Adipose tissue (tissue), 3 donors: Measurements from ENCODE around the gene PTMA. TPM values are rescaled to one million over a fixed set of nuclear protein-coding genes. Genes with fewer than 3 reads are reported as not detected.

Source experiments
- H3K27ac ChIP-seq: one replicate; pipeline ENCODE4 v1.5.1; 2013; ENCODE audit warnings: low read depth, low read length
- WGBS, 3 donors: extraction: QIAGEN DNeasy Blood & Tissue Kit; methylation state at CpG; one replicate each; pipeline ENCODE4 v1.1.7; 2013; 5-methylcytosine and 5-hydroxymethylcytosine counted together
- polyA plus RNA-seq, 3 donors: library from polyadenylated mRNA; stranded (reverse); fragments of 200-250 nt; gene quantifications; one replicate each; pipeline ENCODE4 v1.2.3, GENCODE V29; 2013
- donor health status: healthy with polysubstance abuse.
- donor health status: Bipolar disorder and iron deficiency.
- donor health status: healthy.

PTMA gene
- polyA plus RNA-seq, 3 donors: 1,266 to 1,426 (median 1,342) TPM

- H3K27ac ChIP-seq: no peak overlapping the region
- WGBS, 3 donors: 80 to 84% (median 83%) methylated on average over 17 of the region's 17 CpGs
These were observed 19.6 kb upstream of the PTMA start for GRCh38 chr2:231688719-231689118.

- H3K27ac ChIP-seq: no peak overlapping the region
- 76 to 85% (median 82%) methylated on average over 15 of the region's 15 CpGs for WGBS, 3 donors
These were observed 19.0 kb upstream of the PTMA start for GRCh38 chr2:231689124-231689893.

GRCh38 chr2:231691251-231691772 lies 17.0 kb upstream of the PTMA start:
- no peak overlapping the region for H3K27ac ChIP-seq
- WGBS, 3 donors: 65 to 66% (median 65%) methylated on average over 9 of the region's 9 CpGs

- H3K27ac ChIP-seq: no peak overlapping the region
- WGBS, 3 donors: 90 to 96% (median 92%) methylated on average over 13 of the region's 13 CpGs
These were observed 15.5 kb upstream of the PTMA start for GRCh38 chr2:231692847-231693246.

GRCh38 chr2:231693956-231694355 lies 14.4 kb upstream of the PTMA start:
- H3K27ac ChIP-seq: no peak overlapping the region
- WGBS, 3 donors: 88 to 92% (median 90%) methylated on average over 7 of the region's 7 CpGs

GRCh38 chr2:231696004-231696367 lies 12.3 kb upstream of the PTMA start:
- H3K27ac ChIP-seq: no peak overlapping the region
- 31 to 81% (median 43%) methylated on average over 2 of the region's 2 CpGs for WGBS, 3 donors

GRCh38 chr2:231699006-231699405 lies 9.3 kb upstream of the PTMA start:
- WGBS, 3 donors: 76 to 91% (median 90%) methylated on average over 9 of the region's 9 CpGs
- no peak overlapping the region for H3K27ac ChIP-seq

- H3K27ac ChIP-seq: no peak overlapping the region
- WGBS, 3 donors: 47 to 60% (median 52%) methylated on average over 22 of the region's 22 CpGs
These were observed 6.6 kb upstream of the PTMA start for GRCh38 chr2:231701456-231702373.

GRCh38 chr2:231704017-231704416 lies 4.3 kb upstream of the PTMA start:
- 93 to 100% (median 100%) methylated on average over 3 of the region's 3 CpGs for WGBS, 3 donors
- no peak overlapping the region for H3K27ac ChIP-seq

- H3K27ac ChIP-seq: peak overlapping the region; percentile 99
- 1% methylated on average over 66 of the region's 66 CpGs for WGBS, 3 donors
These were observed 1.3 kb upstream of the PTMA start for GRCh38 chr2:231706731-231707624.

- peak overlapping the region; percentile 99 for H3K27ac ChIP-seq
- WGBS, 3 donors: 4 to 6% (median 4%) methylated on average over 30 of the region's 30 CpGs
These were observed 749 bp upstream of the PTMA start for GRCh38 chr2:231707625-231707926.

GRCh38 chr2:231708773-231709635 lies 679 bp downstream of the PTMA start:
- WGBS, 3 donors: 0 to 1% (median 0%) methylated on average over 95 to 118 of the region's 118 CpGs
- peak overlapping the region; percentile 90 for H3K27ac ChIP-seq

- peak overlapping the region; percentile 84 for H3K27ac ChIP-seq
- 0% methylated on average over 33 of the region's 33 CpGs for WGBS, 3 donors
These were observed 1.3 kb downstream of the PTMA start for GRCh38 chr2:231709636-231709980.

- peak overlapping the region; percentile 84 for H3K27ac ChIP-seq
- WGBS, 3 donors: 0 to 1% (median 1%) methylated on average over 79 to 105 of the region's 105 CpGs
These were observed 1.9 kb downstream of the PTMA start for GRCh38 chr2:231709981-231710798.

- 2 to 6% (median 6%) methylated on average over 43 of the region's 43 CpGs for WGBS, 3 donors
- peak overlapping the region; percentile 62 for H3K27ac ChIP-seq
These were observed 2.7 kb downstream of the PTMA start for GRCh38 chr2:231710799-231711676.
